ENCODE data around the gene ZNF546. TPM values are rescaled to one million over a fixed set of nuclear protein-coding genes. Genes with fewer than 3 reads are reported as not detected.
"Not testable (repeated sequence)": the region's sequence is repeated elsewhere in the genome, so short reads cannot be mapped to it uniquely, and the experiment has no call there.

ZNF546 gene
- total RNA-seq, 1 experiment from 2014 or later, result 68.4 TPM

DNA sequence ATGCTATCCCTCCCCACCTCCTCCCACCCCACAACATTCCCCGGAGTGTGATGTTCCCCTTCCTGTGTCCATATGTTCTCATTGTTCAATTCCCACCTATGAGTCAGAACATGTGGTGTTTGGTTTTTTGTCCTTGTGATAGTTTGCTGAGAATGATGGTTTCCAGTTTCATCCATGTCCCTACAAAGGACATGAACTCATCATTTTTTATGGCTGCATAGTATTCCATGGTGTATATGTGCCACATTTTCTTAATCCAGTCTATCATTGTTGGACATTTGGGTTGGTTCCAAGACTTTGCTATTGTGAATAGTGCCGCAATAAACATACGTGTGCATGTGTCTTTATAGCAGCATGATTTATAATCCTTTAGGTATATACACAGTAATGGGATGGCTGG is 41.2 kb downstream of the ZNF546 start:
- in situ Hi-C loops (cut with HindIII; ENCODE audit: low pct_unique_long_range_greater_than_20kb, low sequenced_read_pairs), result loop anchor here (5.0 kb wide), 2 partner anchors 66 to 101 kb away; partner anchors contain the start of gene PSMC4
- intact Hi-C loops (cut with micrococcal nuclease; ENCODE audit: unreplicated experiment), result not testable (repeated sequence)

DNA sequence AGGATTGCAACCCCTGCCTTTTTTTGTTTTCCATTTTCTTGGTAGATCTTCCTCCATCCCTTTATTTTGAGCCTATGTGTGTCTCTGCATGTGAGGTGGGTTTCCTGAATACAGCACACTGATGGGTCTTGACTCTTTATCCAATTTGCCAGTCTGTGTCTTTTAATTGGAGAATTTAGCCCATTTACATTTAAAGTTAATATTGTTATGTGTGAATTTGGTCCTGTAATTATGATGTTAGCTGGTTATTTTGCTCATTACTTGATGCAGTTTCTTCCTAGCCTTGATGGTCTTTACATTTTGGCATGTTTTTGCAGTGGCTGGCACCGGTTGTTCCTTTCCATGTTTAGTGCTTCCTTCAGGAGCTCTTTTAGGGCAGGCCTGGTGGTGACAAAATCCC is 44.9 kb downstream of the ZNF546 start:
- Histone ChIP-seq H3K9me3 (ENCODE audit: control insufficient read depth, insufficient read depth, low read depth, low read length) (peaks cover 46% of the 10 kb centered on the region), H3K36me3 (ENCODE audit: control insufficient read depth, insufficient read depth, low read length) (peaks cover 17% of the 10 kb centered on the region)
- BruUV-seq (replicated peaks); DNase-seq (ENCODE audit: low read depth, low spot score); intact Hi-C loops (cut with micrococcal nuclease; ENCODE audit: unreplicated experiment); CTCF ChIA-PET; POLR2A ChIA-PET; H3K27ac ChIP-seq (ENCODE audit: low read length); H3K4me3 ChIP-seq (ENCODE audit: low read depth in 2 of 2, low read length in 2 of 2); ATAC-seq; H3K27me3 ChIP-seq (ENCODE audit: control insufficient read depth, insufficient read depth, low read length); in situ Hi-C loops (cut with HindIII; ENCODE audit: low pct_unique_long_range_greater_than_20kb, low sequenced_read_pairs); H3K4me1 ChIP-seq (ENCODE audit: control insufficient read depth, insufficient read depth, low read length): not testable (repeated sequence)

More for the DNA sequence above, 41.2 kb downstream of the ZNF546 start:
- H3K27ac ChIP-seq (ENCODE audit: low read length); POLR2A ChIA-PET; CTCF ChIA-PET; H3K4me3 ChIP-seq (ENCODE audit: low read depth in 2 of 2, low read length in 2 of 2); H3K36me3 ChIP-seq (ENCODE audit: control insufficient read depth, insufficient read depth, low read length); BruUV-seq (replicated peaks); H3K4me1 ChIP-seq (ENCODE audit: control insufficient read depth, insufficient read depth, low read length); ATAC-seq; DNase-seq (ENCODE audit: low read depth, low spot score); H3K27me3 ChIP-seq (ENCODE audit: control insufficient read depth, insufficient read depth, low read length): not testable (repeated sequence)
- TF ChIP-seq, protein P1, sequence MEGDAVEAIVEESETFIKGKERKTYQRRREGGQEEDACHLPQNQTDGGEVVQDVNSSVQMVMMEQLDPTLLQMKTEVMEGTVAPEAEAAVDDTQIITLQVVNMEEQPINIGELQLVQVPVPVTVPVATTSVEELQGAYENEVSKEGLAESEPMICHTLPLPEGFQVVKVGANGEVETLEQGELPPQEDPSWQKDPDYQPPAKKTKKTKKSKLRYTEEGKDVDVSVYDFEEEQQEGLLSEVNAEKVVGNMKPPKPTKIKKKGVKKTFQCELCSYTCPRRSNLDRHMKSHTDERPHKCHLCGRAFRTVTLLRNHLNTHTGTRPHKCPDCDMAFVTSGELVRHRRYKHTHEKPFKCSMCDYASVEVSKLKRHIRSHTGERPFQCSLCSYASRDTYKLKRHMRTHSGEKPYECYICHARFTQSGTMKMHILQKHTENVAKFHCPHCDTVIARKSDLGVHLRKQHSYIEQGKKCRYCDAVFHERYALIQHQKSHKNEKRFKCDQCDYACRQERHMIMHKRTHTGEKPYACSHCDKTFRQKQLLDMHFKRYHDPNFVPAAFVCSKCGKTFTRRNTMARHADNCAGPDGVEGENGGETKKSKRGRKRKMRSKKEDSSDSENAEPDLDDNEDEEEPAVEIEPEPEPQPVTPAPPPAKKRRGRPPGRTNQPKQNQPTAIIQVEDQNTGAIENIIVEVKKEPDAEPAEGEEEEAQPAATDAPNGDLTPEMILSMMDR (IDR thresholded peaks at IDR 0.05), result peak; percentile 32; the same call in 1 of the 2 replicates
- peaks cover 47% of the 10 kb centered on the region for H3K9me3 ChIP-seq (ENCODE audit: control insufficient read depth, insufficient read depth, low read depth, low read length)

- POLR2A ChIA-PET, result interaction anchor here (0.6 to 1.5 kb wide), 3 partner anchors 9 to 83 kb away, joined by 3 to 9 read pairs (median 3); partner anchors contain the start of gene PSMC4
- Histone ChIP-seq H3K4me1 (ENCODE audit: control insufficient read depth, insufficient read depth, low read length) (peaks cover 16% of the 10 kb centered on the region), H3K9me3 (ENCODE audit: control insufficient read depth, insufficient read depth, low read depth, low read length) (peaks cover 79% of the 10 kb centered on the region), H3K27ac (ENCODE audit: low read length) (no peak overlapping the region), H3K36me3 (ENCODE audit: control insufficient read depth, insufficient read depth, low read length) (no peaks in the 10 kb centered on the region), H3K4me3 (ENCODE audit: low read depth in 2 of 2, low read length in 2 of 2) (no peak overlapping the region), H3K27me3 (ENCODE audit: control insufficient read depth, insufficient read depth, low read length) (no peaks in the 10 kb centered on the region)
- BruUV-seq (replicated peaks), result no TSS peak
- in situ Hi-C loops (cut with HindIII; ENCODE audit: low pct_unique_long_range_greater_than_20kb, low sequenced_read_pairs) (loop anchor here (10.0 kb wide), 3 partner anchors 129 to 989 kb away; partner anchors contain the start of gene FBL), intact Hi-C loops (cut with micrococcal nuclease; ENCODE audit: unreplicated experiment) (no loop called here)
- CTCF ChIA-PET, result interaction anchor here (1.1 to 1.4 kb wide), 2 partner anchors 43 to 156 kb away, joined by 3 to 5 read pairs; no protein-coding TSS in a partner anchor
- ATAC-seq, result no peak
- no peak for DNase-seq (ENCODE audit: low read depth, low spot score)
- no peak for TF ChIP-seq TCF7L2 (IDR thresholded peaks at IDR 0.05; ENCODE audit: low read depth, low read length)
- TF ChIP-seq, protein P1 (IDR thresholded peaks at IDR 0.05), result no peak
- no peak for TF ChIP-seq REST (IDR thresholded peaks at IDR 0.05; ENCODE audit: insufficient read depth in 1 of 2, low read depth in 2 of 2, low read length in 1 of 2)
- no peak for TF ChIP-seq SIN3A (IDR thresholded peaks at IDR 0.05; ENCODE audit: borderline replicate concordance, insufficient read depth, low read depth, low read length)
- no peak for TF ChIP-seq POLR2AphosphoS5 (IDR thresholded peaks at IDR 0.05; ENCODE audit: low read depth, low read length)
Measured at GRCh38 chr19:40053491-40053890, 56.6 kb downstream of the ZNF546 start.

All from Panc1 (cell line).